HG03103 (cell line): ENCODE measurements around the gene BCL2L1.

ENCODE experiments used
- ATAC-seq: cut with Tn5 transposase; IDR thresholded peaks from one replicate; pipeline ENCODE4 v1.9.1; 2021; ENCODE audit warnings: low read depth; ENCODE audit not compliant: unreplicated experiment

The BCL2L1 gene

DNA sequence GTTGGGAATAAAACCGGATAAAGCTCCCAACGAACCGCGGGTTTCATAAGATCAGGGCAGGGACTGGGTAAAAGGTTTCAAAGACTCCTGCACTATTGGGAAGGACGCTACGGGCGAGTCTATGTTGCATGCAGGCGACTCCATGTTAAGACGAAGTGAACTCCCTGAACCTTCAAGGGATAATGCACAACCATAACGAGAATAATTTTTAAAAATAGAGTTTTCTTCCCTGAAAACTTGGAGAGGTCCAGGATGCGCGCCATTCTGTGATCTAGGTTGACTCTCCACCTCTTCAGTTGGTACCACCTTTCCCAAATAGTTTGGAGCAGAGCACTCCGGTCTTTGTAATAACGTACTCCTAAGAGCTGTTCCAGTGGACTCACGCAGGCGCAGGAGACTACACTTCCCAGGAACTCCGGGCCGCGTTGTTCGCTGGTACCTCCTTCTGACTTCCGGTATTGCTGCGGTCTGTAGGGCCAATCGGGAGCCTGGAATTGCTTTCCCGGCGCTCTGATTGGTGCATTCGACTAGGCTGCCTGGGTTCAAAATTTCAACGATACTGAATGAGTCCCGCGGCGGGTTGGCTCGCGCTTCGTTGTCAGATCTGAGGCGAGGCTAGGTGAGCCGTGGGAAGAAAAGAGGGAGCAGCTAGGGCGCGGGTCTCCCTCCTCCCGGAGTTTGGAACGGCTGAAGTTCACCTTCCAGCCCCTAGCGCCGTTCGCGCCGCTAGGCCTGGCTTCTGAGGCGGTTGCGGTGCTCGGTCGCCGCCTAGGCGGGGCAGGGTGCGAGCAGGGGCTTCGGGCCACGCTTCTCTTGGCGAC, 16.3 kb upstream of the BCL2L1 start, which contains the start of gene TPX2:
TPX2 (plus strand) TSS at position 562 of the 821 bp plus-strand sequence. CDS start 18,187 bp downstream, outside the sequence.
- ATAC-seq: peak; percentile 95

DNA sequence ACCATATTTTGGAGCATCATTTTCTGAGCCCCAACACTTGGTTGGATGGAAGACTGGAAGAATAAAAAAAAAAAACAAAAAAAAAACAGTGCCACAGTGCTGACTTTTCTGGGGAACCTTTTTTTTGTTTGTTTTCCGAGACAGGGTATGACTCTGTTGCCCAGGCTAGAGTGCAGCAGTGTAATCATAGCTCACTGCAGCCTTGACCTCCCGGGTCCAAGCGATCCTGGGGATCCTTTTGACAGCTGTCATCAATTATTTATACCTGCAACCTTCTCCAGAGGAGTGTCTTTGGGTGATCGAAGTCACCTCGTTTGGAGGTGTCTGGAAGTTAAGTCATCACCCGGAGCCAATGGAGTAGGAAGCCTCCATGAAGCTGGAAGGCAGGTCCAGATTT, 8.7 kb upstream of the BCL2L1 start:
- ATAC-seq: no peak

DNA sequence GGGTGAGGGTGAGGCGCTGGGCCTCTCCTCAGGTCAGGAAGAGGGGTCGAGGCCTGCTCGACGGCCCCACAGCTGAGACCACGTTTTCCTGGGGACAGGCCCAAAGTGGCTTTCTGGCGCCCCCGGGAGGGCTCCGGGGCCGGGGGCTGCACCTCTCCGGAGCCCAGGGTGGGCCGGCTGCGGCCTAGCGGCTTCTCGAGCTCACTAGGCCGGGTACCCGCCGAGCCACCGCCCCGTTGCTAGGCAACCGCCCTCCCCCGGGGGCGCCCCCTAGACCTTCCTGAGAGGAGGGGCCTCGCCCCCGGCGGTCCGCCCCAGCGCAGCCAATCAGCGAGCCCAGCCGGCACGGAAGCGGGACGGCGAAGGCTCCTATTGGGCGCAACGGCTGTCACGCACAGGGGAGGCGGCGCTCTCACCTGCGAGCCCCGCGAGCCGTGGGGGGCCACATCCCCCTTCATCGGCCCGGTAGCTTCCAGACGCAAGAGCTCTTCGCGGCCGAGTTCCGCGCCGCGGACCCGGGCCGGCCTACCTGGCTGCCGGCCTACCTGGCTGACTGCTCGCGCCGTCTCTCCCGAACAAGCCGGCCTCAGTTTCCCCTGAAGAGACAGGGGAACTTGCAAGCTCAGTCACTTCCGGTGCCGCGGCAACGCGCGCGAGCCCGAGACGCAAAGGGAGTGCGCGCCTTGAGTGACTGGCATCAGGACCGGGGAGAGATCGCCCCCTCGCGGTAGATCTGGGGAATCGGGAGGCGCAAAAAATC, 831 bp upstream of the BCL2L1 start:
- ATAC-seq: peak; percentile 84

DNA sequence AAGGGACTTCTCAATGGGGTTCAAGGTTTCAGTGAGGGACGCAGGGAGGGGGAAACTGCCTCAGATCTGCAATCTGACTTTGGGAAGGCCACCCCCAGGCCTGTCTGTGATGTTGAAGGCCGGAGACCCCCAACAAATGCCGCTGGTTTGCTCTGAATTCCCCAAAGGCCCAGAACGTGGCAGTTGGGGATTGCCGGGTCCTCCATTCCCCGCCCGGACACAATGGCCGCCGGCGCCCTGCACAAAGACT, 326 bp upstream of the BCL2L1 start:
- ATAC-seq: peak; percentile 0

DNA sequence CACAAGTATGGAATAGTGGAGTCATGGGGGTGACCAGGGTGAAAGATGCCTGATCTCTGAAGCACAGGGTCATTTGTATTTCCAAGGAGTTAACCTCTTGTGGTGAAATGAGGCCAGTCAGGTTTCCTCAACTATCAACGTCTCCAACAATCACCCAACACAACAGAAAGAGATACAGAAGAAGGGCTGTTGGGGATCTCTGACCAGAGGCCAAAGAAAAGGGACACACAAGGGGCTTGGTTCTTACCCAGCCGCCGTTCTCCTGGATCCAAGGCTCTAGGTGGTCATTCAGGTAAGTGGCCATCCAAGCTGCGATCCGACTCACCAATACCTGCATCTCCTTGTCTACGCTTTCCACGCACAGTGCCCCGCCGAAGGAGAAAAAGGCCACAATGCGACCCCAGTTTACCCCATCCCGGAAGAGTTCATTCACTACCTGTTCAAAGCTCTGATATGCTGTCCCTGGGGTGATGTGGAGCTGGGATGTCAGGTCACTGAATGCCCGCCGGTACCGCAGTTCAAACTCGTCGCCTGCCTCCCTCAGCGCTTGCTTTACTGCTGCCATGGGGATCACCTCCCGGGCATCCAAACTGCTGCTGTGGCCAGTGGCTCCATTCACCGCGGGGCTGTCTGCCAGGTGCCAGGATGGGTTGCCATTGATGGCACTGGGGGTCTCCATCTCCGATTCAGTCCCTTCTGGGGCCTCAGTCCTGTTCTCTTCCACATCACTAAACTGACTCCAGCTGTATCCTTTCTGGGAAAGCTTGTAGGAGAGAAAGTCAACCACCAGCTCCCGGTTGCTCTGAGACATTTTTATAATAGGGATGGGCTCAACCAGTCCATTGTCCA, 1.0 kb downstream of the BCL2L1 start:
- ATAC-seq: no peak

DNA sequence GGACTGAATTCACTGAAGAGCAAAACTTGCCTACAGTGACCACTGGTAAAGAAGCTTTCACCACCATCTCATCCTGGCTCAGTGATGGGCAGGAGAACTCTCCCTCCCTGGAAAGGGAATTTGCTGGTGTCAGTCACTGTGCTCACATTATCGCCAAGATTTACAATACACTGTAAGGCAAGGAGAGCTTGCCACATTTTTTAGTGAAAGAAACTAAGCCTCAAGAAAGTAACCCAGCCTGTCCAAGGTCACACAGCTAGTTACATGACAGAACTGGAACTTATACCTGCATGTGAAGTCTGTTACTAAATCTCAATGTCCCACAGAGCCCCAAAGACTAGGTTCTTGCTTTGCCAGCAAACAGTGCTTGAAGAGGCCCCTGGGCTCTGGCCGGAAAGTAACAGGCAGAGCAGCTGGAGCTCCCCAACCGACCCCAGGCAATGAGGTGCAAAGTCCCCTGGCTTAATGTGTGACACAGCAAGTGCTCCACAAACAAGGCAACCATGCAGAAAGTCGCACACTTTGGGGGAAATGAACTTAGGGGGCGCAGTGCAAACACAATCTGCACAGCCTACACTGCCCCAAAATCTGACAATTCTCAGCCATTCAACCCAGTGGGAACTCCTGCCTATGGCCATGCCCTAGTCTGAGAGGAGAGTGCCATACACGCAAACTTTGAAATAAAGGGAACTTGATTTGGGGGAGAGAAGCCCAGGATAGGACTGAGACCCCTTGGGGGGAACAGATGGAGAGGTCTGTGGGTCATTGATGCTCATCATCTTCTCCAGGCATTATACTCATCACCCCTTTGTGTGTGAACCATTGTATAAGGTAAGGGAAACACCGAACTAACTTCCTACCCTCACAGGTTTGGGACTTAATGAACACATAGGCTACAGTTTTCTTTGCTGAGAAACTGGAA, 1.9 kb downstream of the BCL2L1 start:
- no peak for ATAC-seq

DNA sequence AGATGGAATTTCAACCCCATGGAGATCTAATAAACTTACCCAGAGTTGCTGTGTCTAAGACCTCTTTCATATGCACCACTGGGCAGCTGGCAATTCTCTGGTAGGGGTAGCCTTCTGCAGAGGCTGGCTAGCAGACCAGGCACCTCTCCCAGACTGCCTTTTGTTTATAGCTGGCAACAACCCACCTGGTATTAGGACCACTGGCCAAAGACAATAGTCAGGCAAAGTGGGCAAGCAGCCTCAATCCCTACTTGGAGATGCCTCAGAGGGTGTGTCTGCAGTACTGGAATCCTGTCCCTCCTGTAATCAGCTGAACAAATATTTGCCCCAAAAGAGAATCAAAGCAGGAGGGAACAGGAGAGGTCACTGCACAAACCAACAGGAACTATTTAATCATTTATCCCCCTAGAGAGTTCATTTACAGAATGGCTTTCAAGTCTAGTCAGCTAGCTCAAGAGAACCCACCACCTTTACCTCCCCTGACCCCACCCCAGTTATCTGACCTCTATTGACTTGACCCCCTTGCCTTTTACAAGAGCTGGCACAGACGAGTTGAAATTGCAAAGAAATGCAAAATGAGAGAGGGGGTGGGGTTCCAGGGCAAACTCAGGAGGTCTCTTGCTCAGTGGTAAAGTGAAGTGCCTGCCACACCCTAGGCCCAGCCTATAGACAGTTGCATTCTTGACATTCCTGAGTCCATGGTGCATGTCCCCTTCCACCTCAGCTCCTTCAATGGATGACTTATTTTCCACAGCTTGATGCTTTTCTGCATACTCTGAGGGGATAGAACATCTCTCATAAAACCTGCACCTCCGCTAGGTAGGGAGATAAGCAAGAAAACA, 2.8 kb downstream of the BCL2L1 start:
- ATAC-seq: no peak

DNA sequence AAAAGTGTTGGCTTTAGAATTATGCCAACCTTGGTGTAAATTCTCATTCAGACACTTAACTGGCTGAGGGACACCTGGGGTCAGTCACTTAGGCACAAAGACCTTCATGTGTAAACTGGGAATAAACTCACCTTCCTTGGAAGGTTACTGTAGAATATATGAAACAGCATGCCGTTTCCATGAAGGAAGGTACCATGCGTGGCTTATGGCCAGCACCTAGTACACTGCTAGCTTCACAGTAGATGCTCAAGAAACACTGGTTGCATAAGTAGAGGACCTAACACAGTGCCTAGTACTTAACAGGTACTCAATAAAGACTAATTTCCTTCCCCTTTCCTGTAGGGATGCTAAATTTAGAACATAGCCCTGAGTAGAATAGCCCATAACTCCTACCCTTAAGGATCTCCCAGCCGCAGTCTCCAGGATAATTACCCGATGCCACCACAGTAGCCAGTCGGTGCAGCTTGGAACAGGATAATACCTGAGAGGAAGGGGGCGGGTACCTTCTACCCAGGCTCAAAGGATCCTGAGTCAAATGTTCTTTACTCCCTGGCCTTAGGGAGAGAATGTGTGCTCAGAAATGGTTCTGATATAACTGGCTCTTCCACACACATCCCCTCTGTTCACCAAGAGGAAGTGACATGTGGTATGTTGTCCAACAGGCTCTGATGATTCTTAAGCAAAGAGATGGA, 3.6 kb downstream of the BCL2L1 start:
- ATAC-seq: no peak

DNA sequence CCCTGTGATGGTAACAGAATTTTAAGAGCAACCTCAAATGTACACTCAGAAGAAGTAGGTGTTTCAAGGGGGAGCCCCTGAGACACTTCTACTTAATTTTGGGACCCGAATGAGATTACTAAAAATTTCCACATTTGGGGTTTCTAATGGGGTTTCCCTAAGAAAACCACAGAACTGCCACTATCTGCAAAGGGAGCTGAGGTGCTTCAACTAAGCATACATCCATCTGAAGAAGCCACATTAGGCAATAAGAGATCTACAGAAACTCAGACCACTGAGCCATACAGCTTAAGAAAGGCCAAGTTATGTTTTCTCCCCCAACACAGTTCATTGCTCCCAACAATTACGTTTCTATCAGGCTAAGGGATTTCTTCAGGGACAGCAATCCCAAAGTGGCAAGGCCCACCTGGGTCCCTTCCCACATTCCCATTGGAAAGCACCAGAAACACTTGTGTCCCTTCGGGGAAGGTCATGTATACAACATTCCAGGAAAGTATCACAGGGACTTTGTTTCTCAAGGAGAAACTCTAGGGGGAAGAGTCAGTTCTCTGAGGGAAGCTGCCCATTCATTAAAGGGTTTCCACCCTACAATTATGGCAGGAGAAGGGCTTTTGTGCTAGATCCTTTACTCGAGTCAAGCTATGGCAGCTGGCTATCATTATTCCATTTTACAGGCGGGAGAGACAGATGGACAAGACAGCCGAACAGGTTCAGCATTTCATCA, 5.0 kb downstream of the BCL2L1 start:
- no peak for ATAC-seq

DNA sequence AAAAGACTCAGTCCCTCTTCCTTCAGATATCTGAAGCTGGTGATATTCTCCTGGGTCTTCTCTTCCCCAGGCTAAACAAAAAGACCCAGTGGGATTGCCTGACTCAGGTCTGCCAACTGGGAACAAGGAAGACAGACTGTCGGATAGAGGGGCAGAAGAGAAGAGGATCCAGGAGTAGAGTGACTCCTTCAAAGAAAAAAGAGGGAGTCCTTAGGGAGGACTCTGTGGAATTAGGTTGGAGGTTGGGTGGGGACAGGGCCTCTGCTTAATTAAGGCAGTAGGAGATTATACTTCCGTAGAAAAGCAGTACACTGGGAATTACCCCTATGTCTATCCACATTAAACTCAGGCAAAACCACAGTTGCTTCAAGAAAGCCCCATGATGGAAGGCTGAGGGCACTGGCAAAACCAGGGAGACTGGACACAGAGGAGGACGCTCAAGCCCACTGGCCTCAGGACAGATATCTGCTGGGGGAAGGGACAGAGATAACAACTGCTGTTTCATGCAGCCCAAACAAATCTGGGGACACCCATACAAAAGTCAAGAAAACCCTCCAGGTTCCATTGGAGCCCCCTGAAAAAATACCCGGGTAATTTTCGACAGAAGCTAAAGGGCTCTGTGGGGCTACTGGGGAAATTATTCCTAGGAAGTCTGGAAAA, 5.7 kb downstream of the BCL2L1 start:
- no peak for ATAC-seq

DNA sequence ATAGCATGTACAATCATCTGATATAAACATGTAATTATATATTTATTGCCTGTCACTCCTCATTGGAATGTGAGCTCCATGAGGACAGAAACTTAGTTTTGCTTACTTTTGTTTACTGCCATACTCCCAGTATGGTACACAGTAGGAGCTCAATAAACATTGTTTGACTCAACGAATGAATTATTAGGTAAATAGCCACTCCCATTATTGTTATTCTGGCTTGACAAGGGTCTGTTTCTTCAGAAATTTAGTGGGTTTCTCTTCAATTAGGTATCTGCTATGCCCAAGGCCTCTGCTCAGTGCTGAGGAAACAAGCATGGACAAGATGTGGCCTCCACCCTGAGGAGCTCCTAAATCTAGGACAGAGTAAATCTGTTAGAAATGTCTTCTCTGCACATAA, 6.3 kb downstream of the BCL2L1 start:
- no peak for ATAC-seq

DNA sequence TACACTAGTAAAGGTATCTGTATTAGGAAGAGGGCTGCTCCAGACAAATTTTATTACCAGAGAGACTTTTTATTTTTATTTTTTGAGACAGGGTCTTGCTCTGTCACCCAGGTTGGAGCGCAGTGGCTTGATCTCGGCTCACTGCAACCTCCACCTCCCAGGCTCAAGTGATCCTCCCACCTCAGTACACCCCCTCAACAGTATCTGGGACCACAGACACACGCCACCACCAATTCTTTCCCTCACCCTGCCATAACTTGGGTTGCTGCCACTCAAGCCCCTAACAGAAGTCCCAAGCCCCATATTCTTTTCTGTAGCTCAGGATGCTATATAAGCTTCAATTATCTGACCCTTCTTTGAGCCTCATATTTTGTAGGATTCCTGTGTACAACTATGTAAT, 6.9 kb downstream of the BCL2L1 start:
- no peak for ATAC-seq

DNA sequence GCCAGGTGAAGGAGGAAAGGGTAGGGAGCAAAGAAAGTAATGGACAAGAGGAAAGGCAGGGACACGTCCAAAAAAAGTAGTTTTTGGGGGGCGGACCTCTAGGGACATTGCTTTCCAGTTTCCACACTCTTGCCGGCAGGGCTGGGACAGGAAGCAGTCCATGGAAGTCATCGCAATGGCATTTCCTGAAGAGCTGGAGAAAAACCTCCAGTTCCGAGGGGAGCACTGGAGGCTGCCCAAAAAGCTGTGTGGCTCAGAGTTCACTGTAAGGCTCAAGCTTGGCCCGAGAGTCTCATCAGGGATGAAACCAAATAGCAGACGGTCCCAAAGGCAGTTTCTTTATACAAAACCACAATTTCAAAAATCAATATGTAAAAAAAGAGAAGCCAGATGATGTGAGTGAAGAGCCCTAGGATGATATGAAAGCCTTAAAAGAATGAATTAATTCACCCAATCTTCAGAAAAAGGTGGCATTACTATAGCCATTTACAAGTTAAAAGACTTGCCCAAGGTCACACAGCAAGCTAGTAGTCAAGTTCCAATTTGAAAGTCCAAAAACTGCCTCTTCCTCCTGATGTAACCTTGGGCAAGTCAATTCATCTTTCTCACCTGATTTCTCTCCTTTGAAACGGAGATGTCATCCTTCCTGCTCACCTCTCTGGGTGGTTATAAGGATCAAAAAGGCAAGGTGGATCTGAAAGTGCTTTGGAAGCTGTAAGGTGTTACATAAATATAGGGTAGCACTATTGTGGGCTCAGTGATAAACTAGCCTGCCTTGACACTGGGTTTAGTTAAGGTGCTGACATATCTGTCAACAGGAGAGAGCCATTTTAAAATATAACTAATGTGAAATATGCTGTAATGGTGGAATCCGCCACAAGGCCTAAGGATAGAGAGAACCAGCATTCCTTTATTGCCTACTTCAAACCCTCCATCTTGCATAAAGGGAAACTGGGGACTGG, 9.1 kb downstream of the BCL2L1 start:
- no peak for ATAC-seq

DNA sequence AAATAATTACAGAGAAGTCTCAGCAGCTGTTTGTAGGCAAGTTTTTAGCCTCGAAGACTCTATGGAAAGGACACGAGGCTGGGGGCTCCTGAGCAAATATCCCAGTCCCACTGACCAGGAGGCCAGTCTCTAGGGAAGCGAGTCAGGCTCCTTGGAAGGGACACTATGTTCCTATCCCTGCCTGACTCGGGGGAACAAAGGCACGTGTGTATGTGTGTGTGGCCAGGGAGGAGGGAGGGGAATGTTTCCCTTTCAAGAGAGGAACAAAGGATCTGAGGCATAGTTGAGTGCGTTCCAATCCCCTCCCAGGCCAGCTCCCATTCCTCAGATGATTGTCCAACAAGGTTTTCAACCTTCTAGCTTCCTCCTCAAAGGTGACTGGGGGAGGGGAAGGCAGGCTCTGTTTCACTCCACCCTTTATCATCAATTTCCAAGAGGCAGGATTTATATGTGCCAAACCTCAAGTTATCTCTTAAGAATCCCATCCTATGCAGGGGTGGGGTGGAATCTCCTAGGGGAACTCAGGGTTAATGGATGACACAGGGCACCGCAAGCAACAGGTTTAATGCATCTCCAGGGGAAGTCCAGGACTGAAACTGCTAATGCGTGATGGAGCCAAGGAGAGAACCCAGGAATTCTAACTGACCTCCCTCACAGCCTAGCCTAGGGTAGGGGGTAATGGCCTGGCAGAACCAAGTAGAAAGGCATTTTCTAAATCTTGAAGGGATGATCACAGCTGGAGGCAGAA, 9.9 kb downstream of the BCL2L1 start:
- no peak for ATAC-seq

DNA sequence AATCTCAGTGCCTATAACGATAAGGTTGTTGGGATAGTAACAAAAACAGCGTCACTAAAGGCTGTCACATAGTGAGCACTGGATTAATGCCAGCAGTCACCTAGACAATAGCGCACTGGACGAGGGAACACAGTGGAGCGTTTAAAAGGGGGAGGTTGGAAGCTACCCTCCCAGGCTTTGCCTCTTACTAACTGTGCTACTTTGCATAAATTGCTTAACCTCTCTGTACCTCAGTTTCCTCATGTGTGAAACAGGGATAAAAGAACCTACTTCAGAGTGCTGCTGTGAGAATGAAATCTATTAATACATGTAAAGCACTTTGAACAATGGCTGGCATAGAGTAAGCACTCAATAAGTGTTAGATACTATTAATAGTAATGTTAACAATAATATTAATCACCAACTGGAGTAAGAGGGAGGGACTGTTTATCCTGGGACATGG, 10.5 kb downstream of the BCL2L1 start:
- ATAC-seq: no peak
